ENCODE measurements around the gene SPHK2. TPM values are rescaled to one million over a fixed set of nuclear protein-coding genes. Genes with fewer than 3 reads are reported as not detected.
"Not testable (repeated sequence)": the region's sequence is repeated elsewhere in the genome, so short reads cannot be mapped to it uniquely, and the experiment has no call there.

The SPHK2 gene
- total RNA-seq = 10 to 100 TPM; 24.1 to 24.6 TPM

GRCh38 chr19:48618916-48619691, at the start of gene SPHK2, which contains the start of gene RPL18:
Gene SPHK2 (plus strand): TSS chr19:48619506. CDS start chr19:48620515, 1,009 bp downstream.
Gene RPL18 (minus strand): TSS chr19:48619178. CDS start chr19:48619143, 35 bp downstream.
- CTCF ChIA-PET = interaction anchor here (0.5 to 1.8 kb wide), 6 partner anchors 10 to 129 kb away, joined by 3 to 4 read pairs (median 4); partner anchors contain the start of gene CA11

DNA sequence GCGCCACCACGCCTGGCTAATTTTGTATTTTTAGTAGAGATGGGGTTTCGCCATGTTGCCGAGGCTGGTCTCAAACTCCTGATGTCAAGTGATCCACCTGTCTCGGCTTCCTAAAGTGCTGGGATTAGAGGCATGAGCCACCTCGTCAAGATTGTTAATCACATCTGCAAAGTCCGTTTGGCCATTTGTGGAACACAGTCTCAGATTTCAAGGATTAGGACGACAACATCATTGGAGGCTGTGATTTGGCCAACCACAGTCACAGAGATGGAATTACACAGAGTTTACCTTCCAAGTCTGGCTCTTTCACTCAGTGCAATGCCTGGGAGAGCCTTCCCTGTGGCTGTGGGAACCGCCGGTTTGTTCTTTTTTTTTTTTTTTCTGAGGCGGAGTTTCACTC, 49.5 kb upstream of the SPHK2 start:
- Mint-ChIP-seq H3K9me3 (no peaks in the 10 kb centered on the region), H3K4me3 (no peak overlapping the region), H3K27me3 (no peaks in the 10 kb centered on the region), H3K4me1 (ENCODE audit: low read depth) (no peaks in the 10 kb centered on the region), H3K36me3 (no peaks in the 10 kb centered on the region), H3K27ac (no peak overlapping the region)
- CTCF ChIA-PET = no interaction called here
- intact Hi-C loops (cut with micrococcal nuclease) = no loop called here
- POLR2A ChIA-PET = no interaction called here
- DNase-seq = no peak

More at GRCh38 chr19:48618916-48619691, at the start of gene SPHK2, which contains the start of gene RPL18:
- Mint-ChIP-seq H3K4me1 (ENCODE audit: low read depth) (peaks cover 56% of the 10 kb centered on the region), H3K4me3 (peak within 1 kb of the TSS; percentile 96), H3K36me3 (peaks cover 57% of the 10 kb centered on the region), H3K9me3 (no peaks in the 10 kb centered on the region), H3K27ac (peak within 1 kb of the TSS; percentile 97), H3K27me3 (no peaks in the 10 kb centered on the region)
- intact Hi-C loops (cut with micrococcal nuclease) = loop anchor here (1.0 to 5.0 kb wide), 6 partner anchors 15 to 287 kb away; partner anchors contain the start of gene SYNGR4
- DNase-seq = peak; percentile 97
- POLR2A ChIA-PET = interaction anchor here (0.5 to 2.6 kb wide), 14 partner anchors 8 to 1363 kb away, joined by 3 to 15 read pairs (median 4); partner anchors contain the start of genes CA11, CCDC9, SYNGR4 and TMEM143

GRCh38 chr19:48571378-48572162, 47.7 kb upstream of the SPHK2 start:
- POLR2A ChIA-PET = no interaction called here
- intact Hi-C loops (cut with micrococcal nuclease) = no loop called here

DNA sequence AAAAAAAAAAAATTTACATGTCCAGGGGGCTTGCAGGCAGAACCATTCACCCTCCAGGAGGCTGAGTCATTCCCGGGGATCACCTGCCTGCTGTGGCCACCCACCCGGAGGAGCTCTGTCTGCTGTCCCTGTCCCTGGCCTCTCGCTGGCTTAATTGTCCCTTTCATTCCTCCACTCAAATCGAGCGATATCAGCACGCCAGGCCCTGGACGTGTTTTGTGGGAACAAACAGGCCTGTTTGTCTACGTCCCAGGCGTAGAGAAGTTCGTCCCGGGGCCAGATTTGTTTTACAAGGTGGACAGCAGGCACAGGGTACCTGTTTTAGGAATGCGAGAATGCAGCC, 46.2 kb upstream of the SPHK2 start:
- Mint-ChIP-seq H3K9me3 (no peaks in the 10 kb centered on the region), H3K27ac (no peak overlapping the region), H3K36me3 (no peaks in the 10 kb centered on the region), H3K4me1 (ENCODE audit: low read depth) (no peaks in the 10 kb centered on the region), H3K27me3 (no peaks in the 10 kb centered on the region), H3K4me3 (no peak overlapping the region)
- CTCF ChIA-PET = interaction anchor here (3.3 kb wide), 1 partner anchor 11 kb away, joined by 22 read pairs; no protein-coding TSS in a partner anchor
- intact Hi-C loops (cut with micrococcal nuclease) = no loop called here
- DNase-seq = no peak
- POLR2A ChIA-PET = no interaction called here

More at GRCh38 chr19:48571378-48572162, 47.7 kb upstream of the SPHK2 start:
- H3K27ac Mint-ChIP-seq = no peak overlapping the region
- H3K36me3 Mint-ChIP-seq = no peaks in the 10 kb centered on the region
- CTCF ChIA-PET = no interaction called here
- no peak for DNase-seq
- no peak overlapping the region for H3K4me3 Mint-ChIP-seq
- H3K27me3 Mint-ChIP-seq = no peaks in the 10 kb centered on the region
- H3K9me3 Mint-ChIP-seq = no peaks in the 10 kb centered on the region
- H3K4me1 Mint-ChIP-seq (ENCODE audit: low read depth) = no peaks in the 10 kb centered on the region

GRCh38 chr19:48575931-48576622, 43.2 kb upstream of the SPHK2 start:
- H3K4me1 Mint-ChIP-seq (ENCODE audit: low read depth) = no peaks in the 10 kb centered on the region
- H3K27me3 Mint-ChIP-seq = no peaks in the 10 kb centered on the region
- H3K4me3 Mint-ChIP-seq = no peak overlapping the region
- no peaks in the 10 kb centered on the region for H3K36me3 Mint-ChIP-seq
- no peaks in the 10 kb centered on the region for H3K9me3 Mint-ChIP-seq
- DNase-seq = no peak
- ChIA-PET CTCF (interaction anchor here (1.1 kb wide), 1 partner anchor 262 kb away, joined by 3 read pairs; no protein-coding TSS in a partner anchor), POLR2A (interaction anchor here (0.6 kb wide), 1 partner anchor 8 kb away, joined by 3 read pairs; no protein-coding TSS in a partner anchor)
- intact Hi-C loops (cut with micrococcal nuclease) = no loop called here
- no peak overlapping the region for H3K27ac Mint-ChIP-seq

DNA sequence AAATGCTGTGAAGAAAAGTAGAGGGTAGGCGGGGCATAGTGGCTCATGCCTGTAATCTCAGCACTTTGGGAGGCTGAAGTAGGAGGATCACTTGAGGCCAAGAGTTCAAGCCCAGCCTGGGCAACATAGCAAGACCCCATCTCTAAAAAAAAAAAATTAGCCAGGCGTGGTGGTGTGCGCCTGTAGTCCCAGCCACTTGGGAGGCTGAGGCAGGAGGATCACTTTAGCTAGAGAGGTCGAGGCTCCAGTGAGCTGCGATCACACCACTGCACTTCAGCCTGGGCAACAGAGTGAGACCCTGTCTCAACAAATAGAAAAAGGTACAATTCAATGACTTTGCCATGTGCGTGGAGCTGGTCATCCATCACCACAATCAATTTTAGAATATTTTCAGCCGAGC, 41.4 kb upstream of the SPHK2 start:
- H3K27me3 Mint-ChIP-seq; H3K9me3 Mint-ChIP-seq; intact Hi-C loops (cut with micrococcal nuclease); H3K4me3 Mint-ChIP-seq; H3K4me1 Mint-ChIP-seq (ENCODE audit: low read depth); POLR2A ChIA-PET; H3K36me3 Mint-ChIP-seq; DNase-seq; H3K27ac Mint-ChIP-seq: not testable (repeated sequence)
- CTCF ChIA-PET = interaction anchor here (0.6 to 1.3 kb wide), 2 partner anchors 10 to 11 kb away, joined by 4 read pairs; no protein-coding TSS in a partner anchor

- Mint-ChIP-seq H3K36me3 (no peaks in the 10 kb centered on the region), H3K4me1 (ENCODE audit: low read depth) (peaks cover under 1% of the 10 kb centered on the region), H3K4me3 (no peak overlapping the region), H3K27ac (no peak overlapping the region), H3K27me3 (no peaks in the 10 kb centered on the region), H3K9me3 (no peaks in the 10 kb centered on the region)
- intact Hi-C loops (cut with micrococcal nuclease) = no loop called here
- no peak for DNase-seq
- POLR2A ChIA-PET = no interaction called here
- CTCF ChIA-PET = interaction anchor here (0.6 to 2.9 kb wide), 2 partner anchors 14 to 89 kb away, joined by 3 to 9 read pairs; no protein-coding TSS in a partner anchor
These were observed 40.4 kb upstream of the SPHK2 start for GRCh38 chr19:48578891-48579290.

- Mint-ChIP-seq H3K9me3 (no peaks in the 10 kb centered on the region), H3K36me3 (no peaks in the 10 kb centered on the region), H3K4me3 (no peak overlapping the region), H3K4me1 (ENCODE audit: low read depth) (peaks cover 7% of the 10 kb centered on the region), H3K27me3 (no peaks in the 10 kb centered on the region), H3K27ac (no peak overlapping the region)
- ChIA-PET CTCF (interaction anchor here (2.7 to 8.8 kb wide), 2 partner anchors 8 to 93 kb away, joined by 22 to 164 read pairs; no protein-coding TSS in a partner anchor), POLR2A (no interaction called here)
- no peak for DNase-seq
- intact Hi-C loops (cut with micrococcal nuclease) = loop anchor here (10.0 kb wide), 1 partner anchor 257 kb away; the partner anchor contains the start of gene EMP3
These were observed 37.1 kb upstream of the SPHK2 start for GRCh38 chr19:48582168-48582567.

DNA sequence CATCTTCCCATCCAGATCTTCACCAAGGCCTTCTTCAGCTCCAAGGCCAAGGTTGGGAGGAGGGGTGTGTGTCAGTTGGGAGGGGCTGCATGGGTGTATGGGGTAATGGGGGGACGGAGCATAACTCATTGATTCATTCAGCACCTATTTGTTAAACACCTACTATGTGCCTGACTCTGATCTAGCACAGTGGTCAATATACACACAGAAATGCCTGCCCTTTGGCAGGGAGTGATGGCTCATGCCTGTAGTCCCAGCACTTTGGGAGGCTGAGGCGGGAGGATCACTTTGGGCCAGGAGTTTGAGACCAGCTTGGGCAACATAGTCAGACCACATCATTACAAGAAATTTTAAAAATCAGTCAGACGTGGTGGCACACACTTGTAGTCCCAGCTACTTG, 31.9 kb upstream of the SPHK2 start:
- ChIA-PET POLR2A (interaction anchor here (0.6 kb wide), 1 partner anchor 13 kb away, joined by 4 read pairs; no protein-coding TSS in a partner anchor), CTCF (interaction anchor here (0.7 to 8.8 kb wide), 5 partner anchors 74 to 253 kb away, joined by 3 to 164 read pairs (median 16); partner anchors contain the start of genes KDELR1 and LMTK3)
- intact Hi-C loops (cut with micrococcal nuclease) = loop anchor here (10.0 kb wide), 1 partner anchor 263 kb away; the partner anchor contains the start of gene EMP3
- H3K36me3 Mint-ChIP-seq = no peaks in the 10 kb centered on the region
- DNase-seq = no peak
- no peaks in the 10 kb centered on the region for H3K27me3 Mint-ChIP-seq
- H3K27ac Mint-ChIP-seq = no peak overlapping the region
- no peaks in the 10 kb centered on the region for H3K9me3 Mint-ChIP-seq
- peaks cover 16% of the 10 kb centered on the region for H3K4me1 Mint-ChIP-seq (ENCODE audit: low read depth)
- H3K4me3 Mint-ChIP-seq = no peak overlapping the region

DNA sequence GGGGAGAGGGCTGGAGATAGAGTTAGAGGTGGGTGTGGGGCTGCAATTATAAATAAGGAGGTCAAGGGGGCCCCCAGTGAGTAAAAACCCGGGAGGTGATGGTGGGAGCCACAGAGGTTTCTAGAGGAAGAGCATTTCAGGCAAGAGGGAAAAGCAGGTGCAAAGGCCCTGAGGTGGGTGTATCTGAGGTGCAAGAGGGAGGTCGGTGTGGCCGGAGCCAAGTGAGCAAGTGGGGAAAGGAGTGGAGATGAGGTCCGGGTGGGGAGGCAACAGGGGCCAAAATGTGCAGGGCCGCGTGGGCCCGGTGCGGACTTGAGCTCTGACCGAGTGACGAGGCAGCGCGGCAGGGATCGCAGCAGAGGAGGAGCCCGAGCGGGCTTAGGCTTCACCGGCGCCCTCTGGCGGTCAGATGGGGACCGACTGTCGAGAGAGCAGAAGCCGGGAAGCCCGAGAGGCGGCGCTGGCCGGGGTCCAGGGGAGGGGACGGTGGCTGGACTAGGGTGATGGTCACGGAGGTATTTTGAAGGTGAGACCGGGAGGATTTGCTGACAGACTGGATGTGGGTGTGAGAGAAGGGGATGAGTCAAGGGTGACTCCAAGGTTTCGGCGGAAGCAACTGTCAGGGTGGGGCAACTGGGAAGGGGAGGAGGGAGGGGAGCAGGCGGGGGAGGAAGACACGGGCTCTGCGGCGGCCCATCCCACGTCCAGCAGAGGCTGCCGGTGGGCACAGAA, 30.5 kb upstream of the SPHK2 start:
- Mint-ChIP-seq H3K36me3 (no peaks in the 10 kb centered on the region), H3K27me3 (no peaks in the 10 kb centered on the region), H3K4me3 (peak overlapping the region; percentile 65), H3K9me3 (no peaks in the 10 kb centered on the region), H3K27ac (peak overlapping the region; percentile 63), H3K4me1 (ENCODE audit: low read depth) (peaks cover 18% of the 10 kb centered on the region)
- DNase-seq = peak; percentile 92
- ChIA-PET CTCF (interaction anchor here (0.6 to 8.8 kb wide), 23 partner anchors 8 to 274 kb away, joined by 3 to 164 read pairs (median 4); partner anchors contain the start of genes LMTK3, RPL18, SPACA4 and SPHK2), POLR2A (interaction anchor here (2.1 kb wide), 1 partner anchor 30 kb away, joined by 5 read pairs; the partner anchor contains the start of genes RPL18 and SPHK2)
- intact Hi-C loops (cut with micrococcal nuclease) = loop anchor here (1.0 to 10.0 kb wide), 2 partner anchors 30 to 264 kb away; partner anchors contain the start of genes EMP3, RPL18 and SPHK2
